ENCODE data around the gene IFFO2. TPM values are rescaled to one million over a fixed set of nuclear protein-coding genes. Genes with fewer than 3 reads are reported as not detected.

IFFO2 gene
- total and polyA plus RNA-seq, 2 donors (not counting 3 experiments of a cell fraction or from before 2014, with no cell fraction given) = 31.1 to 31.3 TPM

DNA sequence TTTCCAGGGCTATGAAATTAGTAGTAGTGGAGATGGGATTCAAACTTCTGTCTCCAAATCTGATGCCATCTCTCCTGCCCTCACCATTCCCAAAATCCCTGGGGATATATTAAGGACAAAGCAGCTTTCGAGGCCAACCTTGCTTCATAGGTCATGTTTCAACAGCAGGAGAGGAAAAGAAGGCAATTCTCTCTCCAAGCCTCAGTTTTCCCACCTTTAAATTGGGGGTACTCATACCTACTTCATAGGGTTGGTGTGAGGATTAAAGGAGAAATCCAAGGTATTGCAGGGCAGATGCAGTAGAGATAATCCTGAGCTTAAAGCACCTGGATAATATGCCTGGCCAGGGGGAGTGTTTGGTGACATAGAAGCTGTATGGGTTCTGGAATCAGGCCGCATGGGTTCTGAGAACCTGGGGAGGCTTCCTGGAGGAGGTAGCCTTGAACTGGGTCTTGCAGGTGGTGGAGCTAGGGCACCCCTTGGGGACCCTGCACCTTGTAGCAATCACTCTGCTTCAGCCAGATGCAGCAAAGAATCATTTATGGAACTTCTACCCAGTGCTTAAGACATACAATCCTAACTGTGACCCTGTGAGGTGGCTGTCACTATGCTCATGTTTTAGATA lies 10.7 kb upstream of the IFFO2 start:
- intact Hi-C loops (cut with micrococcal nuclease) = no loop called here
- POLR2A ChIA-PET = no interaction called here

More for the DNA sequence above, 10.7 kb upstream of the IFFO2 start:
- Histone ChIP-seq H3K9ac (replicated peaks; ENCODE audit: extremely low read depth, insufficient read depth, low read length) (no peak overlapping the region), H3K36me3 (ENCODE audit: control insufficient read depth in 2 of 2, extremely low read depth in 1 of 2, insufficient read depth in 2 of 2, low read length in 2 of 2) (no peaks in the 10 kb centered on the region), H3K4me3 (replicated peaks in 1 of 3; ENCODE audit: insufficient read depth in 1 of 3, low read depth in 1 of 3, low read length in 3 of 3) (no peak overlapping the region), H3K9me1 (replicated peaks; ENCODE audit: control insufficient read depth, extremely low read depth, insufficient read depth, low read length) (no peaks in the 10 kb centered on the region), H3K4me1 (ENCODE audit: control insufficient read depth, extremely low read depth, insufficient read depth, low read length) (peaks cover 1% of the 10 kb centered on the region), H3K27me3 (ENCODE audit: control insufficient read depth in 2 of 2, insufficient read depth in 2 of 2, low read length in 2 of 2) (peaks cover 0 to 2% of the 10 kb centered on the region in 2 experiments), H4K20me1 (replicated peaks; ENCODE audit: control insufficient read depth, extremely low read depth, insufficient read depth, low read length) (no peaks in the 10 kb centered on the region), H3K79me2 (ENCODE audit: control insufficient read depth, insufficient read depth, low read length) (no peaks in the 10 kb centered on the region), H3K4me2 (ENCODE audit: insufficient read depth, low read length) (no peak overlapping the region), H2AFZ (ENCODE audit: low read depth, low read length) (no peak overlapping the region), H3K27ac (ENCODE audit: insufficient read depth, low read depth, low read length) (no peak overlapping the region), H3K9me3 (replicated peaks; ENCODE audit: control insufficient read depth, insufficient read depth, low read length) (no peaks in the 10 kb centered on the region)
- CTCF ChIA-PET = interaction anchor here (1.2 to 3.8 kb wide), 7 partner anchors 12 to 129 kb away, joined by 3 to 18 read pairs (median 8); partner anchors contain the start of gene IFFO2
- no TSS peak for BruUV-seq (replicated peaks)
- dilution Hi-C loops (cut with MboI; ENCODE audit: extremely low pct_ligation_motif_present, low sequenced_read_pairs) = no loop called here
- TF ChIP-seq, protein P1, sequence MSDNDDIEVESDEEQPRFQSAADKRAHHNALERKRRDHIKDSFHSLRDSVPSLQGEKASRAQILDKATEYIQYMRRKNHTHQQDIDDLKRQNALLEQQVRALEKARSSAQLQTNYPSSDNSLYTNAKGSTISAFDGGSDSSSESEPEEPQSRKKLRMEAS (IDR thresholded peaks at IDR 0.05; ENCODE audit: insufficient read depth, insufficient read length) = no peak
- TF ChIP-seq JUN (IDR thresholded peaks at IDR 0.05; ENCODE audit: borderline replicate concordance, insufficient read depth, insufficient read length, low read depth) (no peak), FOS (IDR thresholded peaks at IDR 0.05; ENCODE audit: borderline replicate concordance, insufficient read depth, low read length) (no peak), EZH2 (IDR thresholded peaks at IDR 0.05; ENCODE audit: borderline replicate concordance, low read depth, low read length, severe bottlenecking) (no peak), POLR2AphosphoS5 (IDR thresholded peaks at IDR 0.05; ENCODE audit: insufficient read depth, low read depth, low read length) (no peak), GATA2 (IDR thresholded peaks at IDR 0.05; ENCODE audit: insufficient read depth, insufficient read length, low read depth, low read length) (no peak), MYC (IDR thresholded peaks at IDR 0.05; ENCODE audit: low read depth, low read length) (no peak), POLR2A (IDR thresholded peaks at IDR 0.05; ENCODE audit: low read depth, low read length) (no peak)
- TF ChIP-seq, protein P2, sequence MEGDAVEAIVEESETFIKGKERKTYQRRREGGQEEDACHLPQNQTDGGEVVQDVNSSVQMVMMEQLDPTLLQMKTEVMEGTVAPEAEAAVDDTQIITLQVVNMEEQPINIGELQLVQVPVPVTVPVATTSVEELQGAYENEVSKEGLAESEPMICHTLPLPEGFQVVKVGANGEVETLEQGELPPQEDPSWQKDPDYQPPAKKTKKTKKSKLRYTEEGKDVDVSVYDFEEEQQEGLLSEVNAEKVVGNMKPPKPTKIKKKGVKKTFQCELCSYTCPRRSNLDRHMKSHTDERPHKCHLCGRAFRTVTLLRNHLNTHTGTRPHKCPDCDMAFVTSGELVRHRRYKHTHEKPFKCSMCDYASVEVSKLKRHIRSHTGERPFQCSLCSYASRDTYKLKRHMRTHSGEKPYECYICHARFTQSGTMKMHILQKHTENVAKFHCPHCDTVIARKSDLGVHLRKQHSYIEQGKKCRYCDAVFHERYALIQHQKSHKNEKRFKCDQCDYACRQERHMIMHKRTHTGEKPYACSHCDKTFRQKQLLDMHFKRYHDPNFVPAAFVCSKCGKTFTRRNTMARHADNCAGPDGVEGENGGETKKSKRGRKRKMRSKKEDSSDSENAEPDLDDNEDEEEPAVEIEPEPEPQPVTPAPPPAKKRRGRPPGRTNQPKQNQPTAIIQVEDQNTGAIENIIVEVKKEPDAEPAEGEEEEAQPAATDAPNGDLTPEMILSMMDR (IDR thresholded peaks at IDR 0.05; ENCODE audit: extremely low read depth in 1 of 2, insufficient read depth in 1 of 2, low read depth in 1 of 2, low read length in 2 of 2) = no peak
- FAIRE-seq (no peak), DNase-seq (ENCODE audit: low read depth, low spot score) (no peak)
